HG03442 (cell line): ENCODE data around the gene COLEC11.
"Not testable (repeated sequence)": the region's sequence is repeated elsewhere in the genome, so short reads cannot be mapped to it uniquely, and the experiment has no call there.

Experiments
- ATAC-seq: cut with Tn5 transposase; IDR thresholded peaks from one replicate; pipeline ENCODE4 v1.9.1; 2021; ENCODE audit warnings: mild to moderate bottlenecking, moderate library complexity; ENCODE audit not compliant: unreplicated experiment

The COLEC11 gene

GRCh38 chr2:3650140-3650920, 55.4 kb downstream of the COLEC11 start:
- ATAC-seq, result no peak

GRCh38 chr2:3651691-3652648, 57.1 kb downstream of the COLEC11 start:
- ATAC-seq, result peak; percentile 86

GRCh38 chr2:3652896-3653625, 58.1 kb downstream of the COLEC11 start:
- no peak for ATAC-seq

GRCh38 chr2:3654011-3654410, 59.1 kb downstream of the COLEC11 start:
- ATAC-seq, result no peak

GRCh38 chr2:3654531-3655225, 59.8 kb downstream of the COLEC11 start:
- no peak for ATAC-seq

- ATAC-seq, result no peak
Observed at GRCh38 chr2:3655871-3656761, 61.2 kb downstream of the COLEC11 start.

- ATAC-seq, result peak; percentile 32
Observed at GRCh38 chr2:3656762-3657721, 62.1 kb downstream of the COLEC11 start.

GRCh38 chr2:3657881-3658280, 63.0 kb downstream of the COLEC11 start, which contains the start of gene ALLC:
TSS of gene ALLC (plus strand) at chr2:3658200. CDS start at chr2:3671158, 12,958 bp downstream.
- no peak for ATAC-seq

- no peak for ATAC-seq
Observed at GRCh38 chr2:3659447-3660432, 64.8 kb downstream of the COLEC11 start.

GRCh38 chr2:3660640-3661039, 65.7 kb downstream of the COLEC11 start:
- ATAC-seq, result not testable (repeated sequence)

GRCh38 chr2:3661149-3661660, 66.3 kb downstream of the COLEC11 start:
- no peak for ATAC-seq

GRCh38 chr2:3662239-3662638, 67.3 kb downstream of the COLEC11 start:
- no peak for ATAC-seq

GRCh38 chr2:3664118-3664517, 69.2 kb downstream of the COLEC11 start:
- ATAC-seq, result no peak

GRCh38 chr2:3664925-3665324, 70.0 kb downstream of the COLEC11 start:
- no peak for ATAC-seq

GRCh38 chr2:3665886-3666612, 71.1 kb downstream of the COLEC11 start:
- no peak for ATAC-seq

- ATAC-seq, result no peak
Observed at GRCh38 chr2:3666613-3666975, 71.7 kb downstream of the COLEC11 start.
